ENCODE measurements around the gene GPR32.
A peak's percentile ranks its signal among the peaks of the same experiment; 100 is the strongest.
"Not testable (repeated sequence)": the region's sequence is repeated elsewhere in the genome, so short reads cannot be mapped to it uniquely, and the experiment has no call there.

The GPR32 gene, protein sequence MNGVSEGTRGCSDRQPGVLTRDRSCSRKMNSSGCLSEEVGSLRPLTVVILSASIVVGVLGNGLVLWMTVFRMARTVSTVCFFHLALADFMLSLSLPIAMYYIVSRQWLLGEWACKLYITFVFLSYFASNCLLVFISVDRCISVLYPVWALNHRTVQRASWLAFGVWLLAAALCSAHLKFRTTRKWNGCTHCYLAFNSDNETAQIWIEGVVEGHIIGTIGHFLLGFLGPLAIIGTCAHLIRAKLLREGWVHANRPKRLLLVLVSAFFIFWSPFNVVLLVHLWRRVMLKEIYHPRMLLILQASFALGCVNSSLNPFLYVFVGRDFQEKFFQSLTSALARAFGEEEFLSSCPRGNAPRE

DNA sequence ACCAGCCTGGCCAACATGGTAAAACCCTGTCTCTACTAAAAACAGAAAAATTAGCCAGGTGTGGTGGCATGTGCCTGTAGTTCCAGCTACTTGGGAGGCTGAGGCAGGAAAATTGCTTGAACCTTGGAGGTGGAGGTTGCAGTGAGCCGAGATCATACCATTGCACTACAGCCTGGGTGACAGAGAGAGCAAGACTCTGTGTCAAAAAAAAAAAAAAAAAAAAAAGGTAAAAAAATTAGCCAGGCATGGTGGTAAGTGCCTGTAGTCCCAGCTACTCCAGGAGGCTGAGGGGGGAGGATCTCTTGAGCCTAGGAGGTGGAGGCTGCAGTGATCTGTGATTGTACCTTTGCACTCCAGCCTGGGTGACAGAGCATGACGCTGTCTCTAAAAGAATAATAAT, at the start of gene GPR32:
GPR32 (plus strand) TSS at position 301 of the 400 bp plus-strand sequence. CDS start 137 bp downstream, outside the sequence.
- not testable (repeated sequence) for DNase-seq (ENCODE audit: low read depth in 2 of 2)

DNA sequence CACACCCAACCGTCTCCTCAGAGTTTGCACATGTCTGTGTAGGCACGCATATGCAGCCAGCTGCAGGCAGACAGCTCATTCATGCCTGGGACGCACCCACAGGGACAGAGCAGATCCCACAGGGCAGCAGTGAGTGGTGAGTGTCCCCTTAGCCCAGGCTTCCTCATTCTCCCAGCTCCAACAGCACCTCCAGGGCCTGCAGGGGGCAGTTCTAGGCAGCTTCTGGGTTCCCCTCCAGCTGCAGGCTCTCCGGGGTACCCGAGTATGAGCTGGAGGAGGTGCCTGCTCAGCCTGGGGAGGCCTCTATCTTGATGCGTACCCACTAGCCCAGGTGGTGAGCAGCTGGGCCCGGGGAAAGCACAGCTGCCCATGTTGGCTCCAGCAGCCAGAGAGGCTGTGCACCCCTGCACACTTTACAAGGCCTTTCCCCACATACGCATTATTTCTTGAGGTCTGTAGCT, 49.3 kb upstream of the GPR32 start:
- no peak for DNase-seq (ENCODE audit: low read depth in 2 of 2)

DNA sequence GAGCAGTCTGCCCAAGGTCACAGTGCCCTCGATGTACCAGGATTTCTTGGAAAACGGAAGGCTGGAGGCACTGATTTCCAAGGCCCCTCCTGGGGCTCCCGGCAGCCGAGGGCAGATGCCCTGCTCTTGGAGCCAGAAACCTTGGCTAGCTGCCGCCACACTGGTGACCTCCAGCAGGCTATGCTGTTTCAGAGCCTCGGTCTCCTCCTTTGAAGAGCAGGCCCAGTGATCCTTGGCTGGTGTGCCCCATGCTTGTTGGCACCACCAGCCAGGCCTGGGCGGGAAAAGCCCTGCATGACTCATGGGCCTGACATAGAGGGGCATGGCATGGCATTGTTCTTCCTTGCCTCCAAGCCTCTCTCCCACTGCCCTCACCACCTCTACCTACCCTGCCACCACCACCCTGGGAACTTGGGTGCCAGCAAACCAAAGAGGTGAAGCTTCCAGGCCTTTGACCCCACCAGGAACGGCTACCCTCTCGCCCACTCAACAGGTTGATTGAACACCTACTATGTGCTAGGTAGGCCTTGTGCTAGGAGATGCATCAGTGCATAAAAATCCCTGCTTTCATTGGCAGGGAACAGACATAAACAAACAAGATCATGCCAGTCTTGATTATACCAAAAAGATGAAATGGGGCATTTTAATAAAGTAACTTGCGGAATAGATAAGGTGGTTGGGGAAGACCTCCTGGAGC, 48.7 kb upstream of the GPR32 start:
- no peak for DNase-seq (ENCODE audit: low read depth in 2 of 2)

DNA sequence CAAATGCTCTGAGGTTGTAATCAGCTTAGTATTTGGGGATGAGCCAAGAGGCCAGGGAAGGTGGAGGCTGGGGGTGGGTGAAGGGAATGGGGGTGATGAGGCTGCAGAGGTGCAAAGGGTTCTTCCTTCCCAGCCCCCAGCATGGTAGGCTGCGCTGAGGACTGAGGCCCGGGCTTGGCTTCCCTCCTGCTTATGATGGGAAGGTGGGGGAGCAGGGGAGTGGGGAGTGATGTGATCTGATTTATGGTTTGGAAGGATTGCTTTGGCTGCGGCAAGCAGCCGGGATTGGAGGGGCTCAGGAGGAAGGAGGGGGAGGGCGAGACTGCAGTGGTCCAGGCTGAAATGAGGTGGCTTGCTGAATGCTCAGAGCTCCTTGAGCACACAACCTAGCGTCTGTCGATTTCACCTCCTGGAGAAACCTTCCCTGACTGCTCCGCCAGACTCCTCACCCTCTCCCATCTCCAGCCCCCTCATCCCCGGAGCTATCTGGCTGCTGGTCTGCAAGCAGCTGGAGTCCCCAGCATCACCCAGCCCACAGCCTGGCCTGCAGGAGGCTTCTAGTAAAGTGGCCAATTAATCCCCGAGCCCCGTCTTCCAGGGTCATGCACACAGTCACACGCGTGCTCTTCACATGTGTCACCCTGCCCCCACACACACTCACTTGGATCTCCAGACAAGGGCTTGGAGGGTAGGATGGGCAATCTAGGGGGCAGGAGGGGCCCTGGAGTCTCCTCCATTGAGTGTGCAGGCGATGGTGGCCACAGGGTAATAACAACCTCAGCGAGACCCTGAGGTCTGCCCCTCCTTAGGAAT, 47.9 kb upstream of the GPR32 start:
- DNase-seq (ENCODE audit: low read depth in 2 of 2): no peak

DNA sequence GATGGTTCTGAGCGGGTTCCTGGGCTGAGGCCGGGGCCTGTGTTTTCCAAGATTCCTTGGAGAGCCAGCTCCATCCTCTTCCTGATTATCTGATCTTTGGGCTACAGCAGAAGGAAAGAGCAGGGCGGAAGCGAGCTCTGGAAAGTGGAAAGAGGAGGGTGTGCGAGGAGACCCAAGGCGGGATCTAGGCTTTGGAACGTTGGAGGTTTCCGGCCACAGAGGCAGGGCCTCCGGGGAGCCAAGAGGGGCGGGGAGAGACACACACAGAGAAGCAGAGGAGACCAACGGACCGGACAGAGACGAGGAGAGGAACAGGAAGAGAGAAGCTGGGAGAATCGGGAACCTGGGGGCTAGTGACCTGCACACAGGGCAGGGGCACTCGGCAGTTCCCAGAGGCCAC, 47.2 kb upstream of the GPR32 start, which contains the start of gene CLEC11A:
CLEC11A (plus strand) TSS at position 296 of the 400 bp plus-strand sequence. CDS start 162 bp downstream, outside the sequence.
- DNase-seq (ENCODE audit: low read depth in 2 of 2): no peak

DNA sequence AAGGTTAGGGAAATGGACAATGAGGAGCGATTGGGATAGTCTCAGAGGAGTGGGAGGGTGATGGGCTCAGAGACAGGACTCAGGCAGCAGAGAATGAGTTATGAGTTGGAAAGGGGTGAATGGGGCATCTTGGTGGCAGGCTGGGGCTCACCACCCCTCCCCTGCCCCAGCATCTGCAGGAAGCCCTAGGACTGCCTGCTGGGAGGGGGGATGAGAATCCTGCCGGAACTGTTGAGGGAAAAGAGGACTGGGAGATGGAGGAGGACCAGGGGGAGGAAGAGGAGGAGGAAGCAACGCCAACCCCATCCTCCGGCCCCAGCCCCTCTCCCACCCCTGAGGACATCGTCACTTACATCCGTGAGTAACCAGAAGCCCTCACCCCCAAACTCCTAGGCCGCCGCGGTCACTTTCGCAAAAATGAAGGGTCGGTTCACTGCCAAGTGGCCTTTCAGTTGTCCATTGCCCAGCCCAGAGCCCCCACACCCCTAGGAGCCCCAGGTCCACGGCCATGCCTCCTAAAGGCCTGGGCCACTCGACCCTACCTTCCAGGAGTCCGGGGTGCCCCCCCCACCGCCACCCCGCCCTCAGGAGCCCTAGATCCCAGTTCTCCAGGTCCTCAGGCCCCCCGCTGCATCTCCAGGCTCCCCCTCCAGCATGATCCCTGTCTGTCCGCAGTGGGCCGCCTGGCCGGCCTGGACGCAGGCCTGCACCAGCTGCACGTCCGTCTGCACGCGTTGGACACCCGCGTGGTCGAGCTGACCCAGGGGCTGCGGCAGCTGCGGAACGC, 46.3 kb upstream of the GPR32 start:
- DNase-seq (ENCODE audit: low read depth in 2 of 2): no peak

DNA sequence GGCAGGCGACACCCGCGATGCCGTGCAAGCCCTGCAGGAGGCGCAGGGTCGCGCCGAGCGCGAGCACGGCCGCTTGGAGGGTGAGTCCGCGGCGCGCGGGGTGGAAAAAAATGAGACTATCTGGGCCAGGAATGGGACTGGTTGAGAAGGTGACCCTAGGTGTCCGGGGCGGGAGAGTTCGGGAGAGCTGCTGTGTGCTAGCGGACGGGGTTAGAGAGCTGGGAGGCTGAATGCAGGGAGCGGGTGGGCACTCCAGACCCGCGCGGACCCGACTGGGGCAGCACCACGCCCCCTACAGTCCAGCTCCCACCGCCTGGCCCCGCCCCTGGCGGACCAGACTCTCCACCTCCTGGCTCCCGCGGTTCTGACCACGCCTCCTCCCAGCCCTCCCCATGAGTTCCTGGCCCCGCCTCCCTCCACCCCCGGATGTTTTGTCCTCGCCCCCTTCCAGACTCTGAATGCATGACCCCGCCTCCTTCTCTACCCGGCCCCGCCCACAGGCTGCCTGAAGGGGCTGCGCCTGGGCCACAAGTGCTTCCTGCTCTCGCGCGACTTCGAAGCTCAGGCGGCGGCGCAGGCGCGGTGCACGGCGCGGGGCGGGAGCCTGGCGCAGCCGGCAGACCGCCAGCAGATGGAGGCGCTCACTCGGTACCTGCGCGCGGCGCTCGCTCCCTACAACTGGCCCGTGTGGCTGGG, 45.6 kb upstream of the GPR32 start:
- DNase-seq (ENCODE audit: low read depth in 2 of 2): peak; percentile 89 to 94

DNA sequence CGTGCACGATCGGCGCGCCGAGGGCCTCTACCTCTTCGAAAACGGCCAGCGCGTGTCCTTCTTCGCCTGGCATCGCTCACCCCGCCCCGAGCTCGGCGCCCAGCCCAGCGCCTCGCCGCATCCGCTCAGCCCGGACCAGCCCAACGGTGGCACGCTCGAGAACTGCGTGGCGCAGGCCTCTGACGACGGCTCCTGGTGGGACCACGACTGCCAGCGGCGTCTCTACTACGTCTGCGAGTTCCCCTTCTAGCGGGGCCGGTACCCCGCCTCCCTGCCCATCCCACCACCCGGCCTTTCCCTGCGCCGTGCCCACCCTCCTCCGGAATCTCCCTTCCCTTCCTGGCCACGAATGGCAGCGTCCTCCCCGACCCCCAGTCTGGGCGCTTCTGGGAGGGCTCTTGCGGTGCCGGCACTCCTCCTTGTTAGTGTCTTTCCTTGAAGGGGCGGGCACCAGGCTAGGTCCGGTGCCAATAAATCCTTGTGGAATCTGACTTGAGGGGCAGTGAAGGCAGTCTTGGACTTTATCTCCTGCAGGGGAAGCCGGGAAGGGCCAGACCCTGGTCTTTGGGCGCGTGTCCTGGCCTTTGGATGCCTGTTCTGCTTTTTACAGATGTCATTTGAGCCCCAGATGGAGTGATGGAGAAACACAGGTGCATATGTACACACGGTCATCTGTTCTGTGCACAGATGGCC, 44.9 kb upstream of the GPR32 start:
- DNase-seq (ENCODE audit: low read depth in 2 of 2): no peak

DNA sequence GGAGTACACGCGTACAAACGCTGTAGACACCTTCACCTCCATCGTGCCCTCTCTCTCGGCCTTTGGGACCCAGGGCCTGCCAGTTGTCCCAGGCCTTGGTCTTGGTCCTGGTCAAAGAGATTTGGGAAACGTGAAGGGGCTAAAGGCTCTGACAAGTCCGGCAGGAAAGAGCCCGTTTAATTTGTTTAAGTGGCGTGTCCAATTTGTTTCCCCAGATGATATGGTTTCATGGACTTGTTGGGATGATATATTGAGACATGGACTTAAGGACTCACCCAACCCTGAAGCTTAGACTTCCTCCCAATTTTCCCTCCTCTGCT, 44.4 kb upstream of the GPR32 start:
- no peak for DNase-seq (ENCODE audit: low read depth in 2 of 2)

DNA sequence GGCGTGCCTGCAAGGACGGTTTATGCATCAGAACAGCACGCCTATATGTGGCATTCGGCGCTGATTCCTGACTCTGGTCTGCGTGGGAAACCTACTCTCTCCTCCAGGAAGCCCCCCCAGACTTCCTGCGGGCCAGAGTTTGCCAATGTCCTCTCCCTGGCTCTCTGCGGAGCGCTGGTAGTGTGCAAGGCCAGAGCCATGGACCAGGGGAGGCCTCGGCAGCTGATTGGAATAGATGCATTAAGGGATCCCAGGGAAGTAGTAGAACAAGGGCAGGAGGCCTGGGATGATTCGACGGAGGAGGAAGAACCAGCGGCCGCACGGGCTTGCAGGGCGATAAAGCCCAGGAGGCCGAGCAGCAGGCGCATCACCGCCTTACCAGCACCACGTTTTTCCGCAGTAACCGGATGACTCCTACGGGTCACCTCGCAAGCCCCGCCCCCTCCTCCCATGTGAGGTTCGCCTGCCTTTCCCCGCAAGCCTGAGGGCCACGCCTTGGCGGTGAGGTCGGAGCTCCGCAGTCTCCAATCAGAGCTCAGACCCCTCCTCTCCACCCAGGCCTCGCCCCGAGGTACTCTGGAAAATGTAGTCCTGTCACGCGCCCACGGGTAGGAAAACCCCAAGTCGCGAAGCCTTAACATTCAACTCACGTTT, 42.1 kb upstream of the GPR32 start:
- DNase-seq (ENCODE audit: low read depth in 2 of 2): peak; percentile 55 to 77

DNA sequence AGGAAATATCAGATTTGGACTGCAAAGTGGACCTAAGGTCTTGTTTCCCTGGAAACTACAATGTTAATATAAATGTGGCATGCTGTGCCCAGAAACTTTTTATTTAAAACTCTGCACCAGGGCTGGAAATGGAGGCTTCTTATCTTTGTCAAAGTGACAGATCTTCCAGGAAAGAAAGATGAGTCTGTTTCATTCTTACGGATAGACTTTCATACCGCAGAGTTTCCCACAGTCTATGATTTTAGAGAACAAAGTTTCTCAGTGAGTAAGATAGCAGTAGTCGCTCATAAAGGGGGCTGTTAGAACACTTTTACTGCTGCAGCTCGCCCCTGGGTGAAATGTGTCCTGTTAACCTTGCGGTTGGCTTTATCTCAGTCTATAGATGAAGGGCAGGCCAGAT, 40.4 kb upstream of the GPR32 start:
- no peak for DNase-seq (ENCODE audit: low read depth in 2 of 2)

DNA sequence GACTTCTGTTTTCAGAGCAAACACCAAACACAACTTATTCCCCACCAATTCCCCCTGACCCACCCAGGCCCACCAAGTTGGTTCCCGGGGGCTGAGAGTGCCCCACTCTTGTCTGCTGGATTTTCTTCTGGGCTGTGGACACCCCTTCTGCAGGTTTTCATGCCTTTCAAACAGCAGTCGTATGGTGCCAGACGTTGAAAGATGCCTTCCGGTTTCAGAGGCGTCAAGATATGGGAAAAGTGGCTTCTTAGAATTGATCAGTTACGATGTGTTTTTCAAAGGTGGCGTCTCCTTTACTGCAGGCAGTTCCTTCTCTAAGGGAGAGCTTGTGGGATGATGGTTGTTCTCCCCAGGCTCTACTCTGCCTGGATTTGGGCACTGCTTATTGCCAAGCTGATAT, 34.4 kb upstream of the GPR32 start:
- DNase-seq (ENCODE audit: low read depth in 2 of 2): no peak

DNA sequence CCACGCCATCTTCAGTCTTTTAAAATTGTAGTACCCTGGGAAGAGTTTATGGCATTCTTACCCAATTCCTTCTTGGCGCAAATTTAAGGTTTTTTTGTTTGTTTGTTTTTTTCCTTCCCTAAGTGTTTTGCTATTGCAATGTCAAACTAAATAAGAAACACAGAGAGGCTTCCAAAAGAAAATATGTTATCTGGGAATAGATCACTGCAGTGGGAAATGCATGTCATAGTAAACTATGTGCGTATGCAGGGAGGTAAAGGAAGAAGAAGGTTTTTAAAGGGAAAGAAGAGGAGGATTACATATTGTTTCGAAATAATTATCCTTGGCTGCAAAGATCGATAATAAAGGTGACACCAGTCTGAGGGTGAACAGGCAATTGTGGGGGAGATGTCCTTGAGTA, 33.9 kb upstream of the GPR32 start:
- no peak for DNase-seq (ENCODE audit: low read depth in 2 of 2)

DNA sequence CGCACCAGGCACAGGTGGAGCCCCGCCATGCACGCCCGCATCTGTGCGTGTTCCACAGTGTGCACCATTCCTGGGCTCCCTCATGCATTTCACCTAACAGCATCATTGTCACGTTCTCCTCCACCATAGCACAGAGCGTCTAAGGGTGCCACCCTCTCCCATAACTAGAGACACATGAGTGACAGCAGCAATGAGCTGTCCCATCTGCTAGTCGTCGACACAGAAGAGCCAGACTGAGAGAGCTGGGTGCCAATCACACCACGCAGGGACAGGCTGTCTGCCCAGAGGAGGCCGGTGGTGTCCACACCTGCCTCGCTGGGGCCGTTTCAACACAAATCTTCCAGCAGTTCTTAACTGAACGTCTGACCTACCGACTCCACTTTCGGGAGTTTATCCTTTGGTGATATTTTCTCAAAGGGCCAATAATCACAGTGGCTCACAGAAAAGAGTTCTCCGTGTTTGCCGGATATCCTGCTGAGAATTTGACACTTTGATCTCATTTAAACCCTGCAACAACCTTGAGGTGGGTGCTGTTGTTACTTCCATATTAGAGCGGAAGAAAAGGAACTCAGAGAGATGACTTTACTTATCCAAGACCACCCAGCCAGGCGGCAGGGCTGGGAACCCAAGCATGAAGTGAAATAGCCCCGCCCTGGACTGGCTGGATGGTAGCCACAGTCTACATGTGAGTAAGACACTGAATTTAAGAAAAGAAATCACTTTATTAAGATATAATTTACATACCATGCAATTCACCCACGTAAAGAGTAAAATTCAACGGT, 30.9 kb upstream of the GPR32 start:
- DNase-seq (ENCODE audit: low read depth in 2 of 2): no peak

DNA sequence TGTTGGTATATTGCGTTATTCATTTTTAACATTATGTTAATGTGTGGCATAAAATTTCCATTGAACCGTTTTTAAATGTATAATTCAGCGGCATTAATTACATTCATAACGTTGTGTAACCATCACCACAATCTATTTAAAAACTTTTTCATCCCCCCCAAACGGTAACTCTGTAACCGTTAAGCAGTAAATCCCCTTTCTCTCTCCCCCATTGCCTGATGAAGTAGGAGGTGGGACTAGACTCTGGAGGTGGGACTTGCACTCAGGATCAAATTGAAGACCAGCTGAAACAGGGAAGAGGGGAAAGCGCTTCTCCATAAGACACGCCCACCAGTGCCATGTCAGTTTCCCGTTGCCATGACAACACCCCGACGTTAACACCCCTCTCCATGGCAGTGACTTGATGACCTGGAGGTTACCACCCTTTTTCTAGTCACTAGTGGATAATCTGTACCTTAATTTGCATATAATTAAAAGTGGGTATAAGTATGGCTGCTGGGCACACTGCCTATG, 30.3 kb upstream of the GPR32 start:
- no peak for DNase-seq (ENCODE audit: low read depth in 2 of 2)

DNA sequence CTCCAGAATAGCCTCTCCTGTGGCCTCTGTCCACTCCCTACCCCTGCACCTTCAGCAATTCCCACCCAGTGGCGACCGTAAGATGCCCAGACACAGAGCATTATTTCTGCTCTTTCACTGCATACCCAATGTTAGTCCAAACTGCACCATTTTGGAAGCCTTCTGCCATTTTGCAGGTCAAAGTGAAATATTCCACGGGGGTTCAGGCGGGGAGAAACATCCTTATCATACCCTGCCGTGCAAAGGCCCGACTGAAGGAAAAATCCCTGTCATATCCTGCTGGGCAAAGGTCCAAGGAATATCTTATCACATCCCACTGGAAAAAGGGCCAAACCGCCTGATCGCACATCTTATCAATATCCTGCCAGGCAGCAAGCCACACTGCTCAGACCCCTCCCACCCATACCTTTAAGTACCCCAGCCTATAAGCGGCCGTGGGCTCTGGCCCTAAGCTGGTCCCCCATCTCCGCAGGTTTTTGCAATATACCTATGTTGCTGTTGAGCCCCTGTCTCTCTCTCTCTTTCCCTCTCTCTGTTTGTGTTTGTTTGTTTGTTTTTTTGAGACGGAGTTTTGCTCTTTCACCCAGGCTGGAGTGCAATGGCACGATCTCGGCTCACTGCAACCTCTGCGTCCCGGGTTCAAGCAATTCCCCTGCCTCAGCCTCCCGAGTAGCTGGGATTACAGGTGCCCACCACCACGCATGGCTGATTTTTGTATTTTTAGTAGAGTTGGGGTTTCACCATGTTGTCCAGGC, 28.9 kb upstream of the GPR32 start:
- no peak for DNase-seq (ENCODE audit: low read depth in 2 of 2)

DNA sequence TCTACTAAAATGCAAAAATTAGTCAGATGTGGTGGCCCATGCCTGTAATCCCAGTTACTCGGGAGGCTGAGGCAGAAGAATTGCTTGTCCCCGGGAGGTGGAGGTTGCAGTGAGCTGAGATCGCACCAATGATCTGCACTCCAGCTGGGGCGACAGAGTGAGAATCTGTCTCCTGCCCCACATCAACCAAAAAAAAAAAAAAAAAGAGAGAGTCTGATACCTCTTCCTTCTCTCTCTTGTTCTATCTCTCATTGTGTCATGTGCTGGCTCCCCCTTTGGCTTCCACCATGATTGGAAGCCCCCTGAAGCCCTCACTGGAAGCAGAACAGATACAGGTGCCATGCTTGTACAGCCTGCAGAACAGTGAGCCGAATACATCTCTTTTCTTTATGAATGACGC, 26.7 kb upstream of the GPR32 start:
- DNase-seq (ENCODE audit: low read depth in 2 of 2): no peak

DNA sequence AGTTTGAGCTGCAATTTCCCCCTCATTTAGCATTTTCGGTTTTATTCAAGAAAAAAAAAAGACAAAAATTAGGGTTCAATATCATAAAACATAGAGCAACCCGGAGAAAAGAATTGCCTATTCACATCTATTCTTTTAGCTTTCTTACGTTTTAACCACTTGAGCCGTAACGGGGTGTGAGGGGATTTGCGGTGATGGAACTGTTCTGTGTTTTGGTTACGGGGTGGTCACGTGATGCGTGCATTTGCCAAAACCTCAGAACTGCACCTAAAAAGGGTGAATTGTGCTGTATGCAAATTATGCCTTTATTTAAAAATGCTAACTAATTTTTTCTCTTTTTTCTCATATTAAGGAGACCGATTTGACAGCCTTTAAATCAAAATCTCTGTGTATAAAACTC, 25.0 kb upstream of the GPR32 start:
- DNase-seq (ENCODE audit: low read depth in 2 of 2): no peak
